Measurements from ENCODE around the gene BOD1.

DNA sequence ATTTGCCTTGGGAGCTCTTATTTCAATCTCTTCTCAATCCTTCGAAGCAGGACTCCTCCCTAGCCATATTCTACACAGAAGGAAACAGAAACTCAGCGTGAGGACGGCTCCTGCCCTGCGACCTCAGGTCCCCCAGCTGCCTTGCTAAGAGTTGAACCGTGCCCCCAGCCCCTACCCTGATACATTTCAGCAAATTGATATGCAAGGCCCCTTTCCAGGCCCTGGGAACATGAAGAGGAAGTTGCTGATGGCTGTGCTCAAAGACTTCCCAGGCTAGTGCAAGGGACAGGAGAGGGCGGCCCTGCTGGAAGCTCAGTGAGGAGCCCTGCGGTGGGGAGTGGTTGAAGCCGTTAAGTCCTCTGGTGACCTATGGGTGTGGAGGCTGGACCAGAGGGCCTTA lies 41.5 kb downstream of the BOD1 start:
- TF ChIP-seq, protein P1, sequence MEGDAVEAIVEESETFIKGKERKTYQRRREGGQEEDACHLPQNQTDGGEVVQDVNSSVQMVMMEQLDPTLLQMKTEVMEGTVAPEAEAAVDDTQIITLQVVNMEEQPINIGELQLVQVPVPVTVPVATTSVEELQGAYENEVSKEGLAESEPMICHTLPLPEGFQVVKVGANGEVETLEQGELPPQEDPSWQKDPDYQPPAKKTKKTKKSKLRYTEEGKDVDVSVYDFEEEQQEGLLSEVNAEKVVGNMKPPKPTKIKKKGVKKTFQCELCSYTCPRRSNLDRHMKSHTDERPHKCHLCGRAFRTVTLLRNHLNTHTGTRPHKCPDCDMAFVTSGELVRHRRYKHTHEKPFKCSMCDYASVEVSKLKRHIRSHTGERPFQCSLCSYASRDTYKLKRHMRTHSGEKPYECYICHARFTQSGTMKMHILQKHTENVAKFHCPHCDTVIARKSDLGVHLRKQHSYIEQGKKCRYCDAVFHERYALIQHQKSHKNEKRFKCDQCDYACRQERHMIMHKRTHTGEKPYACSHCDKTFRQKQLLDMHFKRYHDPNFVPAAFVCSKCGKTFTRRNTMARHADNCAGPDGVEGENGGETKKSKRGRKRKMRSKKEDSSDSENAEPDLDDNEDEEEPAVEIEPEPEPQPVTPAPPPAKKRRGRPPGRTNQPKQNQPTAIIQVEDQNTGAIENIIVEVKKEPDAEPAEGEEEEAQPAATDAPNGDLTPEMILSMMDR (IDR thresholded peaks at IDR 0.05), result no peak
- TF ChIP-seq POLR2AphosphoS5 (IDR thresholded peaks at IDR 0.05) (no peak), POLR2A (IDR thresholded peaks at IDR 0.05; ENCODE audit: low read depth) (no peak)
